Pons (tissue), 1 donor: ENCODE data around the gene ZBED5.
"Not testable (repeated sequence)": the region's sequence is repeated elsewhere in the genome, so short reads cannot be mapped to it uniquely, and the experiment has no call there.

ENCODE experiments used
- DNase-seq: peaks from one replicate; pipeline ENCODE4 v3.0.0-alpha.2; 2016; ENCODE audit warnings: low spot score

Gene ZBED5

GRCh38 chr11:10857709-10858438 is at the start of gene ZBED5:
ZBED5 (minus strand) TSS chr11:10858053; CDS start chr11:10854945, 3,108 bp downstream.
- peak; percentile 99 for DNase-seq

- DNase-seq = no peak
These were observed 48.7 kb upstream of the ZBED5 start for GRCh38 chr11:10906521-10906920.

- DNase-seq = no peak
These were observed 44.6 kb upstream of the ZBED5 start for GRCh38 chr11:10902301-10903063.

DNA sequence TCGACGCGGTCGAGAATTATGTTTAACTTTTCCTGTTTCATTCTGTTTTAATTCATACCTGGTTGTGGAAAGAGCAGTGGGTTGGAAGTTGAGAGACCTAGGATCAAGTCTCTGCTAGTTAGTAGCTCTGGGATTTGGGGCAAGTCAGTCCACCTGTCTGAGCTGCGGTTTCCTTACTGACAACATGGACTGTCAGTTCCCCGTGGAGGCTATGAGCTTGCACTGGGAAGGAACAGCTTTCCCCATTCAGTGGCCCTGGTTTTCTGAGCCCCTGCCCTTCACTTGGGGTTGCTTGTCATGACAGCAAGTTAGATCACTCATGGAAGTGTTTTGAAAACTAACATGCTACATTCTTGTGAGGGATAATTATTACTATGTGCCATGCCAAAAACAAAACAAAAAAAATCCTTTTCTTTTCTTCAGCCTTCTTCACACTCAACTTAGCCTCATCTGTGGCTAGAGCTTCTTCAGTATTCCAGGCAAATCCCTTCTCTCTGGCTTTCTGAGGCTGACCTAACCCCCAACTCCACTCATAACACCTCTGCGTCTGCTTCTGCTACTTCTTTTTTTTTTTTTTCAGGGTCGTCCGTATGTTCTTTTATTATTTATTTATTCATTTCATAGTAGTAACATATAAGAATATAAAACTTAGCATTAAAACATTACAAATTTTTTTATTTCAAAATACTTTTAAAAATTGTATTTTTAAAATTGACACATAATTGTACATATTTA is 43.0 kb upstream of the ZBED5 start:
- DNase-seq = no peak

DNA sequence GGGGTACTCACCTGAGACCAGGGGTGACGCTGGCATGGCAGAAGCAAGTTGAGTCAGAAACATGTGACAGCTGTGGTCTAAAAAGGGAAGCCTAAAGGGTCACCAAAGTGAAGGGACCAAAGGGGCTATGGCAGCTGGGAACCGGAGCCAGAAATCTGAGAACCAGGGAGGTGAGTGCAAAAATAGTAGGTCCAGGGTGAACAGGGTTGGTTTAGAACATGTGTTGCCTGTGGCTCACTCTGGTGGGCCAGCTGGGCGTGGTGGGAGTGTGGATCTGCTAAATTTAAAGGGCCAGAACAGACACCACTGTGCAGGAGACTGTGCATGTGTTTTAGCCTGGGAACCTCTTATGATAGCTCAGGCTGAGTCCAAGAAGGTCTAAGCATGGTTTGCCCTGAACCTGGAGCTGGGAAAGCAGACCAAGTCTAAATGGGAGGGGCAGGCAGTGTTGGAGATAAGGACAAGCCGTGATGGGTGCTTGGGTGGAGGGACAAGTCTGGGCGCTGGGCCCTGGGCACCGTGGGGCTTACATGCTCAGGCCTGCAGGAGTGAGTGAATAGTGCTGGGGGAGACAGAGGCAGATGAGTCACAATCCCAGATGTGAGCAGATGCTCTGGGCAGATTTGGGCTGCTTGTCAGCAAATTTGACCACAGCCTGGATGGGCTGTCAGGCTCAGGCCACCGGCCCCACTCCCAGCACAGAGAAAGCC is 41.4 kb upstream of the ZBED5 start:
- no peak for DNase-seq

DNA sequence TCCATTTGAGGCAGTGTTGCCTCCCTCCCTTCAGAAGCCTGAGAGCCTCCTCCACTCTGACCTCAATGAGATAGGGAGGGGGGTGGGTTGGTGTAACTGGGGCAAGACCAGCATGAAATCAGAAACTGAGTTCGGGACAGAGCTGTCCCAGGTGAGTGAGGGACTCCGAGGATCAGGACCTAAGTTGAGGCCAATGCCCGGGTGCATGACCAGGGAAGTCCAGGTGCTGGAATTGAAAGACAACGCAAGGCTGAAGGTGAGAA is 40.8 kb upstream of the ZBED5 start:
- no peak for DNase-seq

GRCh38 chr11:10898003-10898762 is 40.3 kb upstream of the ZBED5 start:
- peak; percentile 36 for DNase-seq

DNA sequence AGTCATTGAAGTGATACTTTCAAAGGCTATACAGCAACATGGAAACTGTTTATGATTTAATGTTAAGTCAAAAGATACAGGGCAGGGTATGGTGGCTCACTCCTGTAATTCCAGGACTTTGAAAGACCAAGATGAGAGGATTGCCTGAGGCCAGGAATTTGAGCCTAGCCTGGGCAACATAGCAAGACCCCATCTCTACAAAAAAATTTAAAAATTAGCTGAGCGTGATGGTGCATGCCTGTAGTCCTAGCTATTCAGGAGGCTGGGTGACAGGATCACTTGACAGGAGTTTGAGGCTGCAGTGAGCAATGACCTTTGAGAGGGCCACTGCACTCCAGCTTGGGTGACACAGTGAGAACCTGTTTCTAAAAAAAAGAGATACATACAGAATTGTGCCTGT is 39.3 kb upstream of the ZBED5 start:
- no peak for DNase-seq

GRCh38 chr11:10896493-10896892 is 38.6 kb upstream of the ZBED5 start:
- no peak for DNase-seq

DNA sequence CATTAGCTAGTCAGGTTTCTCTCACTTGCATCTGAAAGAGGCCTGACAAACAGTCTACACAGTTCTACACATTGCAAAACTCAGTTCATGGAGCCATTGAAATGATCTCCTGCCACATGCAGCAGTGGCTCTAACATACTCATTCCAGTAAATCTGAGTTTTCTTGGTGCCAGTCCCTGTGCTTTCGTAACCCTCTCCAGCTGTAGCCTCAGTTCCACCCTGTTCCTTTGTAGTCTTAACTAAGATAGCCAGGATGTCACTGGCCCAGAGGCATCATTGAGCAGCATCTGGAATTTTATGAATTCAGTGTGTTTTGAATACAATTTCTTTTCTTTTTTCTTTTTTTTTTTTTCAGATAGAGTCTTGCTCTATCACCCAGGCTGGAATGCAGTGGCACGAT is 37.4 kb upstream of the ZBED5 start:
- no peak for DNase-seq

DNA sequence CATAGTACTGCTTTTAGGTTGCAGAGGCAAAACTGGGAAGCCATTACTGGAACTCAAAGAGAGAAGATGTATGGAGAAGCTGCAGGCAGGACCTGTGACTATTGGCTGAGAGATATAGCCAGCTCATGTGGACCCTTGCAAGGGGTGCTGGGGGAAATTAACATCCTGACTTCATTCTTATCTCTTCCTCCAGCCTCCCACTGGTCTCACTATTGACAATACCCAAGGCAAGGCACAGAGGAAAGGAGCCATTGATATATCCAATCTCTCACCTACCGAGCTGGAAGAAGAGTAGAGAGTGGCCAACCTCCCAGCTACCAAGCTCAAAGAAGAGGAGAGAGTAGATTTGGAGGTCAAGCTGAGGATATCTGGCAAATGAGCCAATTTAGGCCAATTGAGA is 36.8 kb upstream of the ZBED5 start:
- DNase-seq = no peak

DNA sequence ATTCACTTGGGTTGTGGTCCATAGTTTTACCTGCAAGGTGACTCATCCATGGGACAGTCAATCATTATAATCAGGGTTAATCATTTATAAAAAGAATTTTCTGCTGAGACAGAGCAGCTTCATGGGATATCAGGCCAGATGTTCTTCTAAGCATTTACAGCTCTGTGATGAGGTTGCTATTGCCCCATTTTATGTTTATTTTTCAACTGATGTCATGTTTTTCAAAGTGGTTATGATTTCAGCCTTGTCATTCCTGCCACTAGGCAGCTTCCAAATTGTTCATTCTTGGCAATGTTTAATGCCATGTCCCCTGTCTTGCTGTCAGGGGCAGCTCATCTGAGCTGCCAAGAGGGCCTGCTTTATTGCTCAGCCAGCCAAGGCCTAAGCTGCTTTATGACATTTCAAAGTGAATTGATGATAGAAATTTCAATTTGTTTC is 35.9 kb upstream of the ZBED5 start:
- DNase-seq = no peak

DNA sequence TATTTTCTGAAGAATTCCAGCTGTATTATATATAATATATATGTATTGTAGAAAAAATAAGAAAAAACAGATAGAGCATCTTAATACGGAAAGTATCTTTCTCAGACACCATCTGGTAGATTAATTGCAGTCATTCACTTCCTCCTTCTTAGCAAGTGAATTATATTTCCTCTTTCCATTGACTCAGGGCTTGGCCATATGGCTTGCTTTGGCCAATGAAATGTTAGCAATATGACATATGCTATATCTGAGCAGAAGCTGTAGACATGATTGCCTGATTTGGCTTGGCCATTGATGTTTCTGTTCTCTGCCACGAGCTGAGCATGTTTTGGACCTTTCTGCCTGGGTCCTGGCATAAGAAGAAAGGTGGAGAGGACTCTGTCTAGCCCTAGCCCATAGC is 34.4 kb upstream of the ZBED5 start:
- no peak for DNase-seq

DNA sequence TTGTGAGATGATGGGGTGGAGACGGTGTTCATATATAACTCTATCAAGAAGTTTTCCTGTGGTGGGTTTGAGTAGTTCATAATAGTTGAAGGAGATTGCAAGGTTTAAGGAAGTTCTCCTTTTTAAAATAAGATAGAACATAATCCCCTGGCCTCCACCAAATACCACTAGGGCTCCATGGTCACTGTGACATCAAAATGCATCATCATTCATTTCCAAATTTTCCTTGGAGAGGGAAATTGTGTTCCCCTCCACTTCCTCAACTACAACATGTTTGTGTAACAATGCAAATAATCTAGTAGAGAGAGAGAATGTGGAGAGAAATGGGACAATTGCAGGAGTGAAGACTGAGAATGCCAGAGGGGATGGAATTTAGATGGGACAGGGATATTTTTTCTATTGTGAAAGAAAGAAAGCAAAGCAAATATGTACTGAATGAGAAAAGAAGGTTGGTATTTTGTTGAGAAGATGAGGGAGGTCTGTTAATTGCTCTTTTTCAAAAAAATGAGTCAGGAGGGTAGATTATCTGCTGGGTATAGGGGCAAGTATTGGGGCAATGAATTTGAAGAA is 33.4 kb upstream of the ZBED5 start:
- no peak for DNase-seq

DNA sequence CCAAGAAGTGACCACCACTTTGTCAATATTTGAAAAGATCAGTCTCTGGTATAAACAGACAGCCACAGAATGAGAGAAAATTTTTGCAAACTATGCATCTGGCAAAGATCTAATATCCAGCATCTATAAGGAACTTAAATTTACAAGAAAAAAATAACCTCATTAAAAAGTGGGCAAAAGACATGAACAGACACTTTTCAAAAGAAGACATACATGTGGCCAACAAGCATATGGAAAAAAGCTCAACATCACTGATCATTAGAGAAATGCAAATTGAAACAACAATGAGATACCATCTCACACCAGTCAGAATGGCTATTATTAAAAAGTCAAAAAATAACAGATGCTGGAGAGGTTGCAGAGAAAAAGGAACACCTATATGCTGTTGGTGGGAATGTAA is 32.2 kb upstream of the ZBED5 start:
- not testable (repeated sequence) for DNase-seq

DNA sequence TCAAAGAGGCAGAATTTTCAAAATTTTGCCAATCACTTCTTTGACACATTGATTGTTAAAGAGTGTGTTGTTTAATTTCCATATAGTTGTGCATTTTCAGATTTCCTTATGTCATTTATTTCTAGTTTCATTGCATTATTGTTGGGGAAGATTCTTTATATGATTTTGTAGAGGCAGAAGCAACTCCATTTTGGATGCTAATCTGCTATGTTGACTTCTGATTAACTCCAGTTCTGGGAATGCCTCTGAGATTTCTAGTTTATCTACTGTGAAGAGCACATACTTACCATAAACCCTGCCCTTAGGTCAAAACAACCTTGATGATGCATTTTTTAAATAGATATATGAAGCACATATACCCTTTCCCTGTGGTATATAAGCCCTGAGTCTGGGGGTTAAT is 29.5 kb upstream of the ZBED5 start:
- DNase-seq = no peak

DNA sequence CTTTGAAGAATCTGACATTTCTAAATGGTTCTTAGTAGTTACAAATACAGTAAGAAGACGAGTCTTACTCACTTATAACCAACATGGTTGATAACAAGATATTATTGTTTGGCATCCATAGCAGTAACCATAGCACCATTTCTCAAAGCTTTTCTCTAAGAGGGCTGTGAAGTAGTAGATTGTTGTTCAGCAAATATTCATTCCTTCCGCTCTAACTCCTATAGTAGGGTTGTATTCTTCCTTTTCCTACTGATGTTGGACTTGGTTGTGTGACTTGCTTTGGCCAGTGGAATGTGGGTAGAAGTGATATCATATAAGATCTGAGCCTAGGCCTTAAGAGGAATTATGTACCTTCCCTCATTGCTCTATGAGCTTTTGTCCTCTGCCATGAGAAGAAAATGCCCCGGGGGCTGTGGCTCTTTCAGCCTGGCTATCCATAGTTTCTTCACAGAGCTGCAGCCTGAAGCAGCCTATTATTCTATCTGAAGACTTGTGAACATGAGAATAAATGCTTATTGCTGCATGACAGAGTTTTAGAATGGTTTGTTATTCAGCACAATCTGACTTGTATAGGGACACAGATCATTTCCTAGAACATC is 28.9 kb upstream of the ZBED5 start:
- no peak for DNase-seq

DNA sequence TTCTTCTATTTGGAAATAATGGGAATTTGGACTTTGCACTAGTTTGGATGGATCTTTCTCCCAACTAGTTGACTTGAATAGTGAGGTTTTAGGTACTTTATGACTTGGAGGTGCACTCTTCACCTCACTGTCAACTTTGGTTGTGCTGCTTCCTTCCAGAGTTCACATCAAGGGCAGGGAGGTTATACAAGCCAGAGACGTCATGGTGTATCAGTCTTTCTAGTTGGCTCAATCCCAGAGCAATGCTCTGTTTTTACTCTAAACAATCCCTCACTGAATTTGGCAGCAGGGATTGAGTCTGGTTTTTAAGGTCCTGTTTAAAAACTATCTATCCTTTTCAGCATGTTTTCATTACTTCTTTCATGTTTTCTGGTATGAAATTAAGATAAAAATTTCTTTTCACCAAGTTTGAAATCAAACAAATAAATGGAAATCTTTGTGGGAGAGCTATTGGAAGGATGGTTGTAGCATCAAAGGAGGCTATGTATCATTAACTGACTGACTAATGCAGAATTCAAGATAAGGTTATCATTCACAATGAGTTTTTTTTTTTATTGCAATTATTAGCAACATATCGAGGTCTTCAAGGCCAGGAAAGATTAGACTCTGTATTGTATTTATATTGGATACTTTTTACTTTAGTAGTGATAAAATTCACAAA is 28.0 kb upstream of the ZBED5 start:
- no peak for DNase-seq

- DNase-seq = not testable (repeated sequence)
These were observed 26.4 kb upstream of the ZBED5 start for GRCh38 chr11:10884292-10884691.

DNA sequence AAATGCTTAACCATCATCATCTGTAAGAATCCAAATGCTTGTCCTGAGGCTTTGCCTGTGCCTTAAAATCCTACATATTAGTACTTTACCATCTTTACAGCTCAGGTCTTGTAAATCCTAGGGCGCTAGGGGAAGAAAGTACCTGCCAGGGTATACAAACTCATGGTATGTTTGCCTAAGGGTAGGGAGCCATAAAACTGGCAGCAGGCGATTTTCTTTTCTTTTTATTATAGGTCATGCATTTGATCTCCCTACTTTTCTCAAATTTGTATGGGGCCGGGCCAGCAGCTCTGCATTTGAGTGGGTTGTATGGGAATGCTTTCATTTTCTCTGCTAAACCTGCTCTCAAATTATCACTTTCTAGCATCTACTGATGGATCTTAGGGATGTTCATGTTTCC is 24.0 kb upstream of the ZBED5 start:
- no peak for DNase-seq
